Muscle of leg (tissue), 11 donors: Measurements from ENCODE around the gene ACAD9. TPM values are rescaled to one million over a fixed set of nuclear protein-coding genes. Genes with fewer than 3 reads are reported as not detected.

Experiments
- DNase-seq: peaks from one replicate; pipeline ENCODE4 v3.0.0; 2013
- H3K27ac ChIP-seq: one replicate; pipeline ENCODE4 v1.5.1; 2013; ENCODE audit warnings: mild to moderate bottlenecking, low read length, control low read depth
- H3K27me3 ChIP-seq: one replicate; pipeline ENCODE4 v1.6.1; 2013; ENCODE audit warnings: low read length; ENCODE audit not compliant: control insufficient read depth, insufficient read depth
- H3K36me3 ChIP-seq: one replicate; pipeline ENCODE4 v1.6.1; 2013; ENCODE audit warnings: low read length; ENCODE audit not compliant: control insufficient read depth, insufficient read depth
- H3K4me1 ChIP-seq: one replicate; pipeline ENCODE4 v1.6.1; 2013; ENCODE audit warnings: low read length; ENCODE audit not compliant: control insufficient read depth, insufficient read depth
- H3K4me3 ChIP-seq: one replicate; pipeline ENCODE4 v1.5.1; 2013; ENCODE audit warnings: low read length, control low read depth
- H3K9me3 ChIP-seq: replicated peaks from 2 replicates; pipeline ENCODE4 v1.6.1; 2013; ENCODE audit warnings: low read depth, low read length; ENCODE audit not compliant: control insufficient read depth
- WGBS: methylation state at CpG from one replicate; pipeline ENCODE4 v1.1.5; 2013; ENCODE audit warnings: missing lambda C conversion rate; ENCODE audit not compliant: insufficient coverage; 5-methylcytosine and 5-hydroxymethylcytosine counted together
- polyA plus RNA-seq, 8 donors: library from polyadenylated mRNA; unstranded; fragments of 120-200 nt; gene quantifications; one replicate each; pipeline versions ENCODE4 v1.2.1 to v1.2.3, GENCODE V29; 2013; ENCODE audit warnings: inconsistent platforms in 1 of 8, low replicate concordance in 1 of 8; ENCODE audit not compliant: insufficient read length in 8 of 8, insufficient read depth in 1 of 8
- total RNA-seq: library from RNA; stranded (reverse); fragments of 120-200 nt; gene quantifications from one replicate; pipeline ENCODE4 v1.2.4, GENCODE V29; 2013

The ACAD9 gene
- total and polyA plus RNA-seq, 9 donors, result 22.7 to 30.4 (median 25.6) TPM

GRCh38 chr3:128933213-128933921 lies 53.9 kb downstream of the ACAD9 start:
- no peaks in the 10 kb centered on the region for H3K4me1 ChIP-seq
- no peak for DNase-seq
- H3K27me3 ChIP-seq, result no peaks in the 10 kb centered on the region
- peaks cover 4% of the 10 kb centered on the region for H3K9me3 ChIP-seq
- H3K36me3 ChIP-seq, result no peaks in the 10 kb centered on the region
- H3K4me3 ChIP-seq, result no peak overlapping the region
- 72% methylated on average over 6 of the region's 9 CpGs for WGBS
- no peak overlapping the region for H3K27ac ChIP-seq

GRCh38 chr3:128933922-128934253 lies 54.5 kb downstream of the ACAD9 start:
- no peaks in the 10 kb centered on the region for H3K36me3 ChIP-seq
- no peaks in the 10 kb centered on the region for H3K27me3 ChIP-seq
- DNase-seq, result no peak
- peaks cover 2% of the 10 kb centered on the region for H3K9me3 ChIP-seq
- H3K4me1 ChIP-seq, result no peaks in the 10 kb centered on the region
- WGBS, result no CpG with 5 or more reads among the region's 2 CpGs
- H3K4me3 ChIP-seq, result no peak overlapping the region
- no peak overlapping the region for H3K27ac ChIP-seq

- no peaks in the 10 kb centered on the region for H3K9me3 ChIP-seq
- no CpG with 5 or more reads among the region's 2 CpGs for WGBS
- H3K4me1 ChIP-seq, result no peaks in the 10 kb centered on the region
- no peak overlapping the region for H3K27ac ChIP-seq
- H3K27me3 ChIP-seq, result no peaks in the 10 kb centered on the region
- H3K4me3 ChIP-seq, result no peak overlapping the region
- H3K36me3 ChIP-seq, result no peaks in the 10 kb centered on the region
- DNase-seq, result no peak
Observed at GRCh38 chr3:128935922-128936321, 56.5 kb downstream of the ACAD9 start.

GRCh38 chr3:128936341-128936740 lies 56.9 kb downstream of the ACAD9 start:
- DNase-seq, result no peak
- no peak overlapping the region for H3K27ac ChIP-seq
- H3K36me3 ChIP-seq, result no peaks in the 10 kb centered on the region
- H3K9me3 ChIP-seq, result no peaks in the 10 kb centered on the region
- no peaks in the 10 kb centered on the region for H3K27me3 ChIP-seq
- no peaks in the 10 kb centered on the region for H3K4me1 ChIP-seq
- whole genome bisulfite sequencing, result 62% methylated on average over 4 of the region's 4 CpGs
- H3K4me3 ChIP-seq, result no peak overlapping the region

GRCh38 chr3:128940252-128940651 lies 60.8 kb downstream of the ACAD9 start:
- Histone ChIP-seq H3K36me3 (no peaks in the 10 kb centered on the region), H3K27me3 (peaks cover 3% of the 10 kb centered on the region), H3K27ac (no peak overlapping the region), H3K4me3 (no peak overlapping the region), H3K9me3 (no peaks in the 10 kb centered on the region), H3K4me1 (no peaks in the 10 kb centered on the region)
- DNase-seq, result no peak
- no CpG with 5 or more reads among the region's 1 CpG for WGBS

- no peaks in the 10 kb centered on the region for H3K36me3 ChIP-seq
- no peak for DNase-seq
- 78% methylated on average over 10 of the region's 15 CpGs for WGBS
- no peak overlapping the region for H3K4me3 ChIP-seq
- peaks cover 3% of the 10 kb centered on the region for H3K27me3 ChIP-seq
- H3K27ac ChIP-seq, result no peak overlapping the region
- no peaks in the 10 kb centered on the region for H3K4me1 ChIP-seq
- no peaks in the 10 kb centered on the region for H3K9me3 ChIP-seq
Observed at GRCh38 chr3:128942161-128942952, 62.9 kb downstream of the ACAD9 start.

- Histone ChIP-seq H3K27ac (no peak overlapping the region), H3K27me3 (peaks cover 3% of the 10 kb centered on the region), H3K36me3 (no peaks in the 10 kb centered on the region), H3K9me3 (no peaks in the 10 kb centered on the region), H3K4me3 (no peak overlapping the region), H3K4me1 (no peaks in the 10 kb centered on the region)
- DNase-seq, result no peak
- WGBS, result 88% methylated on average over 20 of the region's 21 CpGs
Observed at GRCh38 chr3:128945041-128945877, 65.8 kb downstream of the ACAD9 start.

GRCh38 chr3:128945878-128946175 lies 66.4 kb downstream of the ACAD9 start:
- Histone ChIP-seq H3K4me1 (no peaks in the 10 kb centered on the region), H3K27ac (no peak overlapping the region), H3K4me3 (no peak overlapping the region), H3K9me3 (no peaks in the 10 kb centered on the region), H3K27me3 (peaks cover 3% of the 10 kb centered on the region), H3K36me3 (no peaks in the 10 kb centered on the region)
- WGBS, result 74% methylated on average over 2 of the region's 3 CpGs
- DNase-seq, result no peak

- peaks cover 3% of the 10 kb centered on the region for H3K27me3 ChIP-seq
- no peak overlapping the region for H3K27ac ChIP-seq
- no peaks in the 10 kb centered on the region for H3K9me3 ChIP-seq
- no peaks in the 10 kb centered on the region for H3K4me1 ChIP-seq
- no CpG with 5 or more reads among the region's 7 CpGs for WGBS
- no peaks in the 10 kb centered on the region for H3K36me3 ChIP-seq
- DNase-seq, result no peak
- H3K4me3 ChIP-seq, result no peak overlapping the region
Observed at GRCh38 chr3:128946411-128946810, 67.0 kb downstream of the ACAD9 start.

GRCh38 chr3:128949158-128949557 lies 69.7 kb downstream of the ACAD9 start:
- H3K27ac ChIP-seq, result no peak overlapping the region

More at GRCh38 chr3:128949158-128949557, 69.7 kb downstream of the ACAD9 start:
- Histone ChIP-seq H3K27me3 (no peaks in the 10 kb centered on the region), H3K4me1 (no peaks in the 10 kb centered on the region), H3K4me3 (no peak overlapping the region), H3K9me3 (no peaks in the 10 kb centered on the region), H3K36me3 (no peaks in the 10 kb centered on the region)
- DNase-seq, result no peak
- WGBS, result 95% methylated on average over 3 of the region's 3 CpGs
